GM18951 (cell line): Measurements from ENCODE around the gene CCDC170.
"Not testable (repeated sequence)": the region's sequence is repeated elsewhere in the genome, so short reads cannot be mapped to it uniquely, and the experiment has no call there.

ENCODE experiments used
- POLR2A ChIP-seq: IDR thresholded peaks from 4 replicates; pipeline ENCODE4 v1.6.1; 2011; ENCODE audit warnings: mild to moderate bottlenecking; ENCODE audit not compliant: insufficient read length, insufficient read depth; ENCODE audit errors: extremely low read depth
- in situ Hi-C: fragments of 300-500 bp; cut with MboI; formaldehyde crosslinking; loops from one replicate; pipeline ENCODE4 v1.12.0; 2022; ENCODE audit warnings: low sequenced_read_pairs, mixed read lengths, inconsistent platforms; ENCODE audit not compliant: unreplicated experiment

Gene CCDC170

GRCh38 chr6:151493804-151494234 lies at the start of gene CCDC170:
TSS of gene CCDC170 (plus strand) at chr6:151494017. CDS start at chr6:151494129, 112 bp downstream.
- no peak for TF ChIP-seq POLR2A
- in situ Hi-C loops: no loop called here

- in situ Hi-C loops: no loop called here
- no peak for TF ChIP-seq POLR2A
These were observed 48.3 kb upstream of the CCDC170 start for GRCh38 chr6:151445482-151445881.

GRCh38 chr6:151447237-151447636 lies 46.6 kb upstream of the CCDC170 start:
- in situ Hi-C loops: no loop called here
- TF ChIP-seq POLR2A: no peak

GRCh38 chr6:151448623-151449022 lies 45.2 kb upstream of the CCDC170 start:
- no peak for TF ChIP-seq POLR2A
- in situ Hi-C loops: no loop called here

- in situ Hi-C loops: not testable (repeated sequence)
These were observed 42.9 kb upstream of the CCDC170 start for GRCh38 chr6:151450928-151451327.

- TF ChIP-seq POLR2A: no peak
- in situ Hi-C loops: no loop called here
These were observed 42.3 kb upstream of the CCDC170 start for GRCh38 chr6:151451417-151451949.

- in situ Hi-C loops: no loop called here
- TF ChIP-seq POLR2A: peak; percentile 75
These were observed 41.7 kb upstream of the CCDC170 start, which contains the start of gene RMND1 for GRCh38 chr6:151451950-151452749. TSS of gene RMND1 (minus strand) at chr6:151452126. CDS start at chr6:151445811, 6,315 bp downstream.

- no peak for TF ChIP-seq POLR2A
- in situ Hi-C loops: no loop called here
These were observed 40.9 kb upstream of the CCDC170 start for GRCh38 chr6:151452750-151453427.

- in situ Hi-C loops: not testable (repeated sequence)
These were observed 37.9 kb upstream of the CCDC170 start for GRCh38 chr6:151455751-151456398.

- in situ Hi-C loops: no loop called here
- no peak for TF ChIP-seq POLR2A
These were observed 32.1 kb upstream of the CCDC170 start for GRCh38 chr6:151461673-151462072.

- no peak for TF ChIP-seq POLR2A
- in situ Hi-C loops: no loop called here
These were observed 29.1 kb upstream of the CCDC170 start for GRCh38 chr6:151464702-151465101.

GRCh38 chr6:151475653-151476523 lies 17.9 kb upstream of the CCDC170 start:
- TF ChIP-seq POLR2A: no peak
- in situ Hi-C loops: no loop called here
